A549 (cell line): ENCODE measurements around the gene CACNA1C.

ENCODE experiments used
- BHLHE40 ChIP-seq: IDR thresholded peaks from 2 replicates; pipeline ENCODE4 v1.6.1; 2012; ENCODE audit warnings: low read depth, low read length, inconsistent platforms
- HOXB13 ChIP-seq: fragments of 250-450 bp; sonication (Bioruptor Pico); IDR thresholded peaks from 2 replicates; pipeline ENCODE4 v1.5.0; 2020; ENCODE audit warnings: low read depth, mild to moderate bottlenecking, moderate library complexity
- NPAS2 ChIP-seq: fragments of 250-450 bp; sonication (Bioruptor Pico); IDR thresholded peaks from 2 replicates; pipeline ENCODE4 v1.8.0; 2022; ENCODE audit warnings: mild to moderate bottlenecking, moderate library complexity, borderline replicate concordance
- POLR2AphosphoS2 ChIP-seq: conservative IDR thresholded peaks from 2 replicates; pipeline ENCODE4 v1.6.1; 2012; ENCODE audit warnings: low read length, improper control_type of control experiment, inconsistent platforms
- RCOR1 ChIP-seq: fragments of 150-350 bp; IDR thresholded peaks from 2 replicates; pipeline ENCODE4 v1.6.1; 2014; ENCODE audit warnings: antibody characterized with exemption, low read length, low read depth
- TF ChIP-seq, protein P1 (sequence below): fragments of >200 bp; sonication (Bioruptor Twin); formaldehyde crosslinking; IDR thresholded peaks from 3 replicates; pipeline ENCODE4 v1.5.1; 2016

GRCh38 chr12:2408262-2408661 lies 355.5 kb downstream of the CACNA1C start:
- no peak for TF ChIP-seq NPAS2 (CRISPR knock-in tag)
- no peak for TF ChIP-seq RCOR1
- TF ChIP-seq, protein P1, sequence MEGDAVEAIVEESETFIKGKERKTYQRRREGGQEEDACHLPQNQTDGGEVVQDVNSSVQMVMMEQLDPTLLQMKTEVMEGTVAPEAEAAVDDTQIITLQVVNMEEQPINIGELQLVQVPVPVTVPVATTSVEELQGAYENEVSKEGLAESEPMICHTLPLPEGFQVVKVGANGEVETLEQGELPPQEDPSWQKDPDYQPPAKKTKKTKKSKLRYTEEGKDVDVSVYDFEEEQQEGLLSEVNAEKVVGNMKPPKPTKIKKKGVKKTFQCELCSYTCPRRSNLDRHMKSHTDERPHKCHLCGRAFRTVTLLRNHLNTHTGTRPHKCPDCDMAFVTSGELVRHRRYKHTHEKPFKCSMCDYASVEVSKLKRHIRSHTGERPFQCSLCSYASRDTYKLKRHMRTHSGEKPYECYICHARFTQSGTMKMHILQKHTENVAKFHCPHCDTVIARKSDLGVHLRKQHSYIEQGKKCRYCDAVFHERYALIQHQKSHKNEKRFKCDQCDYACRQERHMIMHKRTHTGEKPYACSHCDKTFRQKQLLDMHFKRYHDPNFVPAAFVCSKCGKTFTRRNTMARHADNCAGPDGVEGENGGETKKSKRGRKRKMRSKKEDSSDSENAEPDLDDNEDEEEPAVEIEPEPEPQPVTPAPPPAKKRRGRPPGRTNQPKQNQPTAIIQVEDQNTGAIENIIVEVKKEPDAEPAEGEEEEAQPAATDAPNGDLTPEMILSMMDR: no peak
- TF ChIP-seq BHLHE40: no peak
- TF ChIP-seq HOXB13 (CRISPR knock-in tag): no peak
- TF ChIP-seq POLR2AphosphoS2: no peak
